ENCODE results near the gene SEMA4B.
A peak's percentile ranks its signal among the peaks of the same experiment; 100 is the strongest.

- TF ChIP-seq, protein P1, sequence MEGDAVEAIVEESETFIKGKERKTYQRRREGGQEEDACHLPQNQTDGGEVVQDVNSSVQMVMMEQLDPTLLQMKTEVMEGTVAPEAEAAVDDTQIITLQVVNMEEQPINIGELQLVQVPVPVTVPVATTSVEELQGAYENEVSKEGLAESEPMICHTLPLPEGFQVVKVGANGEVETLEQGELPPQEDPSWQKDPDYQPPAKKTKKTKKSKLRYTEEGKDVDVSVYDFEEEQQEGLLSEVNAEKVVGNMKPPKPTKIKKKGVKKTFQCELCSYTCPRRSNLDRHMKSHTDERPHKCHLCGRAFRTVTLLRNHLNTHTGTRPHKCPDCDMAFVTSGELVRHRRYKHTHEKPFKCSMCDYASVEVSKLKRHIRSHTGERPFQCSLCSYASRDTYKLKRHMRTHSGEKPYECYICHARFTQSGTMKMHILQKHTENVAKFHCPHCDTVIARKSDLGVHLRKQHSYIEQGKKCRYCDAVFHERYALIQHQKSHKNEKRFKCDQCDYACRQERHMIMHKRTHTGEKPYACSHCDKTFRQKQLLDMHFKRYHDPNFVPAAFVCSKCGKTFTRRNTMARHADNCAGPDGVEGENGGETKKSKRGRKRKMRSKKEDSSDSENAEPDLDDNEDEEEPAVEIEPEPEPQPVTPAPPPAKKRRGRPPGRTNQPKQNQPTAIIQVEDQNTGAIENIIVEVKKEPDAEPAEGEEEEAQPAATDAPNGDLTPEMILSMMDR (IDR thresholded peaks at IDR 0.05), result peak; percentile 62 to 89 (median 72)
- no peak for TF ChIP-seq POLR2A (IDR thresholded peaks at IDR 0.05)
These were observed 20.2 kb downstream of the SEMA4B start for GRCh38 chr15:90221246-90221900.
